SU-DHL-6 (cell line): Measurements from ENCODE around the gene SP9.

Experiments used
- H2AFZ ChIP-seq: fragments of 200-600 bp; sonication (generic); 2 replicates; pipeline ENCODE4 v1.6.1; 2014; ENCODE audit warnings: low read depth, mild to moderate bottlenecking, moderate library complexity, mixed read lengths, antibody characterized with exemption, low read length; ENCODE audit not compliant: severe bottlenecking
- H3F3A ChIP-seq: fragments of 200-600 bp; shearing (Covaris generic); 2 replicates; pipeline ENCODE4 v1.6.0; 2016; ENCODE audit warnings: antibody characterized with exemption, mild to moderate bottlenecking; ENCODE audit not compliant: insufficient read depth
- H3K27ac ChIP-seq: fragments of 200-600 bp; sonication (generic); 2 replicates; pipeline ENCODE4 v1.5.1; 2016; ENCODE audit warnings: low read depth, mild to moderate bottlenecking, low read length, moderate library complexity, mixed read lengths
- H3K27me3 ChIP-seq: fragments of 200-600 bp; sonication (generic), shearing (Covaris generic); 2 replicates; pipeline ENCODE4 v1.6.0; 2014; ENCODE audit warnings: mild to moderate bottlenecking, low read length
- H3K36me3 ChIP-seq: fragments of 200-600 bp; sonication (generic); 2 replicates; pipeline ENCODE4 v1.6.1; 2014; ENCODE audit warnings: mild to moderate bottlenecking, low read length, mixed read lengths
- H3K4me2 ChIP-seq: fragments of 300-600, 200-600 bp; shearing (Covaris generic), sonication (generic); 2 replicates; pipeline ENCODE4 v1.6.0; 2014; ENCODE audit warnings: low read length, low read depth, mild to moderate bottlenecking; ENCODE audit not compliant: poor library complexity, severe bottlenecking
- H3K4me3 ChIP-seq: fragments of 200-600 bp; sonication (generic); 2 replicates; pipeline ENCODE4 v1.5.1; 2014; ENCODE audit warnings: antibody characterized with exemption, low read length, mild to moderate bottlenecking, mixed read lengths; ENCODE audit not compliant: insufficient read depth, poor library complexity, severe bottlenecking
- H3K79me2 ChIP-seq: fragments of 200-600 bp; sonication (generic); 2 replicates; pipeline ENCODE4 v1.6.1; 2014; ENCODE audit warnings: mild to moderate bottlenecking, low read length, moderate library complexity; ENCODE audit not compliant: insufficient read depth
- H3K9ac ChIP-seq: fragments of 200-600 bp; sonication (generic); 2 replicates; pipeline ENCODE4 v1.7.0; 2014; ENCODE audit warnings: mild to moderate bottlenecking, low read length
- H3K9me2 ChIP-seq: fragments of 200-600 bp; sonication (generic); replicated peaks from 2 replicates; pipeline ENCODE4 v1.6.1; 2014; ENCODE audit warnings: low read length; ENCODE audit not compliant: insufficient read depth
- H3K9me3 ChIP-seq: fragments of 200-600 bp; sonication (generic); 2 replicates; pipeline ENCODE4 v1.6.1; 2014; ENCODE audit warnings: low read length, mixed read lengths; ENCODE audit not compliant: insufficient read depth
- H4K20me1 ChIP-seq: fragments of 200-600 bp; sonication (generic); 2 replicates; pipeline ENCODE4 v1.6.1; 2014; ENCODE audit warnings: low read depth, mild to moderate bottlenecking, antibody characterized with exemption, low read length, moderate library complexity, mixed read lengths
- EZH2phosphoT487 ChIP-seq: fragments of 200-600 bp; sonication (generic), shearing (Covaris generic); conservative IDR thresholded peaks from 2 replicates; pipeline ENCODE4 v1.6.1; 2018; ENCODE audit warnings: mild to moderate bottlenecking, antibody characterized with exemption, low read length, moderate library complexity, mixed read lengths
- TF ChIP-seq, protein P1 (sequence below): fragments of 200-600 bp; sonication (generic); IDR thresholded peaks from one replicate; pipeline ENCODE4 v1.5.1; 2017; ENCODE audit warnings: antibody characterized with exemption, mild to moderate bottlenecking, low read length, moderate library complexity; ENCODE audit not compliant: insufficient read depth, poor library complexity, severe bottlenecking

SP9 gene

DNA sequence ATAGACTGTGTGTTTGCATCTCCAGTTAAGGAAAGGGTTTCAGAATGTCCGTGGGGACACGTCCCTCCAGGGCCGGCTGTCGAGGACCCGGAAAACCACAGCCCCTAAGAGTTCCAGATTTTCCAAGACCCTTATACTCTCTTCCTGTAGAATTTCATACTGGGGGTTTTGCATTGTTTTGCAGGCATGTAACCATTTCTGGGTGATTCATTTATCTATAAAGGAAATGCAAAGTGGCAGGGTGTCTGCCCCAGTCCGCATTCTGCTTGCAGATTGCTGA, 8.5 kb downstream of the SP9 start:
- Histone ChIP-seq H3F3A (peaks cover 7% of the 10 kb centered on the region; the same call in 1 of the 2 replicates), H3K9me3 (no peaks in the 10 kb centered on the region), H3K9me2 (no peaks in the 10 kb centered on the region), H3K4me2 (no peak overlapping the region), H3K4me3 (no peak overlapping the region), H3K27me3 (no peaks in the 10 kb centered on the region), H3K9ac (no peak overlapping the region), H4K20me1 (no peaks in the 10 kb centered on the region), H3K79me2 (no peaks in the 10 kb centered on the region), H3K36me3 (no peaks in the 10 kb centered on the region), H2AFZ (no peak overlapping the region), H3K27ac (no peak overlapping the region)
- TF ChIP-seq, protein P1, sequence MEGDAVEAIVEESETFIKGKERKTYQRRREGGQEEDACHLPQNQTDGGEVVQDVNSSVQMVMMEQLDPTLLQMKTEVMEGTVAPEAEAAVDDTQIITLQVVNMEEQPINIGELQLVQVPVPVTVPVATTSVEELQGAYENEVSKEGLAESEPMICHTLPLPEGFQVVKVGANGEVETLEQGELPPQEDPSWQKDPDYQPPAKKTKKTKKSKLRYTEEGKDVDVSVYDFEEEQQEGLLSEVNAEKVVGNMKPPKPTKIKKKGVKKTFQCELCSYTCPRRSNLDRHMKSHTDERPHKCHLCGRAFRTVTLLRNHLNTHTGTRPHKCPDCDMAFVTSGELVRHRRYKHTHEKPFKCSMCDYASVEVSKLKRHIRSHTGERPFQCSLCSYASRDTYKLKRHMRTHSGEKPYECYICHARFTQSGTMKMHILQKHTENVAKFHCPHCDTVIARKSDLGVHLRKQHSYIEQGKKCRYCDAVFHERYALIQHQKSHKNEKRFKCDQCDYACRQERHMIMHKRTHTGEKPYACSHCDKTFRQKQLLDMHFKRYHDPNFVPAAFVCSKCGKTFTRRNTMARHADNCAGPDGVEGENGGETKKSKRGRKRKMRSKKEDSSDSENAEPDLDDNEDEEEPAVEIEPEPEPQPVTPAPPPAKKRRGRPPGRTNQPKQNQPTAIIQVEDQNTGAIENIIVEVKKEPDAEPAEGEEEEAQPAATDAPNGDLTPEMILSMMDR = no peak
- TF ChIP-seq EZH2phosphoT487 = no peak

DNA sequence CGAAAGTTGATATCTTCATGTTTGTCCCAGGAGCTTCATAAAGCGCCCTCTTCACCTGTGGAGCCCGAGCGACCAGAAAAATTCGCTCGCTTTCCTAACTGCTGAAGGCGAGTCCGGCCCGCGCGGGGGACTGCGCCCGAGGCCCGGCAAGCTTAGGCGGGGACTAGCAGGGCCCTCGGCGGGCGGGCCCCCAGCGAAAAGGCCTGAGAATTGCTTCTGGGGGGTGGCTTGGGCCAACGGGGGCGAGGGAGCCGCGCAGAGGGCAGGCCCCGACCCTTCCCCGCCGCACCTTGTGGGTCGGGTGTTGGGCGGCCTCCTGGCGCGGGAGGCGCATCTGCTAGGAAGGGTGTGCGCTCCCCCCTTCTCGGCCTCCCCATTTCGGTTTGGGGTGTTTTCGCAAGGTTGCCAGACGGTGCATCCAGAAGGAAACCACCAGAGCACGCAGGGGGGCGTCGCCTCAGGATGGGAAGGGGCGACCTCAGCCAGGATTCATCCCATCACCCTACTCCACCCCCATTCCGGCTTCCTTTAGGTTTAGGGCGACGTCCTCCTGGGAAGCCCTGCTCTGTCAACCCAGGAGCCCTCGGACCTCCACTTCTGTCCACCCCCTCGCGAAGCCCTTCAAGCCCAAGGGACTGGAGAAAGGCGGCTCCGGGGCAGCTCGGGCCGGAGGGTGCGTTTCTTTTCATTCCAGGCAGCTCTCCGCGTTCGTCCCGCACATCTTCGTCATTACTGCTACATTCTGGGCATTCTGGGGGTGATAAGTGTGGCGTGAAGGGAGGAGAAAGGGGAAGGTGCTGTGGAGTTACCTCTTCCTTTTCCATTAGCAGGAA, 9.1 kb downstream of the SP9 start:
- no peak overlapping the region for H3K9ac ChIP-seq
- no peak for TF ChIP-seq EZH2phosphoT487
- TF ChIP-seq, protein P1 = no peak
- no peaks in the 10 kb centered on the region for H3K9me2 ChIP-seq
- no peak overlapping the region for H3K27ac ChIP-seq
- H3K9me3 ChIP-seq = no peaks in the 10 kb centered on the region
- H3K4me2 ChIP-seq = no peak overlapping the region
- H3K4me3 ChIP-seq = no peak overlapping the region
- peaks cover 3% of the 10 kb centered on the region; the same call in 1 of the 2 replicates for H3F3A ChIP-seq
- H3K27me3 ChIP-seq = no peaks in the 10 kb centered on the region
- H2AFZ ChIP-seq = no peak overlapping the region
- no peaks in the 10 kb centered on the region for H3K79me2 ChIP-seq
- H3K36me3 ChIP-seq = no peaks in the 10 kb centered on the region
- H4K20me1 ChIP-seq = no peaks in the 10 kb centered on the region

DNA sequence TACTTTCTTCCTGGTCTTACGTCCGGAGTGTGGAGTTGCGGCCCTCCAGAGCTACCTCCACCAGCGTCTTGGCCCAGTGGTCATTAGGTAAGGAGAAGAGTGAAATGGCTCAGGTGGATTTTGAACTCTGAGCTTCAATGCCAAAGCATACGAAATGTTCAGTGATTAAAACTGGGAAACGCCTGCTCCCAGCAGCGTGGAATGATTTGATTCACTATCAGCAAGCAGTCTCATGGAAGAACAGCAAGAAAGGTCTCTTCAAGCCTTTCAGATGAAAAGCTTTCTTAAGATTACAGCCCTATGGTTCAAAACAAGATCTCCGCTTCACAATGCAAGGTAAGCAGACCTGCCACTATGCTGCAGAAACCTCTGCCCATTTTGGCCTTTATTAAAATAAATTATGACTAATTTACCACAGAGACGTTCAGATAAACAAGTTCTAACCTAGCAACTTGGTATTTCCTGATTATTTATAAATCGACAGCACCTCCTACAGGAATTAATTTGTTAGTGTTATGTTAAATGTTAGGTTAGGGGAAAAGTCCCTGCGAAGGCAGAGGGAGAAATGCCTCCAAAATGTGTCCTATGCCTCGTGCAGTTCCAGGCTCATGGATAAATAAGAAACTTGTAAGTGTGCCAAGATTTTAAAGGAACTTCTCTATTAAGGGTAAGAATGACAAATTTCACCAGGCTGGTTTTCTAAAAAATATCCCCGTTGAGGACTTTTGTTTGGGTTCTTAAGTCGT, 10.1 kb downstream of the SP9 start:
- H3K27me3 ChIP-seq = no peaks in the 10 kb centered on the region
- no peak overlapping the region for H3K27ac ChIP-seq
- H3K79me2 ChIP-seq = no peaks in the 10 kb centered on the region
- no peak overlapping the region for H2AFZ ChIP-seq
- H3K9me2 ChIP-seq = no peaks in the 10 kb centered on the region
- H3K9ac ChIP-seq = no peak overlapping the region
- H3K36me3 ChIP-seq = 0 out of 2 replicates have a peak, but pooled peaks cover 2% of the 10 kb centered on the region
- no peaks in the 10 kb centered on the region for H3K9me3 ChIP-seq
- no peak overlapping the region for H3K4me2 ChIP-seq
- H3F3A ChIP-seq = peaks cover 3% of the 10 kb centered on the region; the same call in 1 of the 2 replicates
- H3K4me3 ChIP-seq = no peak overlapping the region
- no peaks in the 10 kb centered on the region for H4K20me1 ChIP-seq
- no peak for TF ChIP-seq EZH2phosphoT487
- TF ChIP-seq, protein P1 = peak; percentile 22
